SU-DHL-6 (cell line): ENCODE results near the gene KLK2.
"Not testable (repeated sequence)": the region's sequence is repeated elsewhere in the genome, so short reads cannot be mapped to it uniquely, and the experiment has no call there.

Experiments used
- H2AFZ ChIP-seq: fragments of 200-600 bp; sonication (generic); 2 replicates; pipeline ENCODE4 v1.6.1; 2014; ENCODE audit warnings: low read depth, mild to moderate bottlenecking, moderate library complexity, mixed read lengths, antibody characterized with exemption, low read length; ENCODE audit not compliant: severe bottlenecking
- H3F3A ChIP-seq: fragments of 200-600 bp; shearing (Covaris generic); 2 replicates; pipeline ENCODE4 v1.6.0; 2016; ENCODE audit warnings: antibody characterized with exemption, mild to moderate bottlenecking; ENCODE audit not compliant: insufficient read depth
- H3K27ac ChIP-seq: fragments of 200-600 bp; sonication (generic); 2 replicates; pipeline ENCODE4 v1.5.1; 2016; ENCODE audit warnings: low read depth, mild to moderate bottlenecking, low read length, moderate library complexity, mixed read lengths
- H3K27me3 ChIP-seq: fragments of 200-600 bp; sonication (generic), shearing (Covaris generic); 2 replicates; pipeline ENCODE4 v1.6.0; 2014; ENCODE audit warnings: mild to moderate bottlenecking, low read length
- H3K36me3 ChIP-seq: fragments of 200-600 bp; sonication (generic); 2 replicates; pipeline ENCODE4 v1.6.1; 2014; ENCODE audit warnings: mild to moderate bottlenecking, low read length, mixed read lengths
- H3K4me2 ChIP-seq: fragments of 300-600, 200-600 bp; shearing (Covaris generic), sonication (generic); 2 replicates; pipeline ENCODE4 v1.6.0; 2014; ENCODE audit warnings: low read length, low read depth, mild to moderate bottlenecking; ENCODE audit not compliant: poor library complexity, severe bottlenecking
- H3K4me3 ChIP-seq: fragments of 200-600 bp; sonication (generic); 2 replicates; pipeline ENCODE4 v1.5.1; 2014; ENCODE audit warnings: antibody characterized with exemption, low read length, mild to moderate bottlenecking, mixed read lengths; ENCODE audit not compliant: insufficient read depth, poor library complexity, severe bottlenecking
- H3K79me2 ChIP-seq: fragments of 200-600 bp; sonication (generic); 2 replicates; pipeline ENCODE4 v1.6.1; 2014; ENCODE audit warnings: mild to moderate bottlenecking, low read length, moderate library complexity; ENCODE audit not compliant: insufficient read depth
- H3K9ac ChIP-seq: fragments of 200-600 bp; sonication (generic); 2 replicates; pipeline ENCODE4 v1.7.0; 2014; ENCODE audit warnings: mild to moderate bottlenecking, low read length
- H3K9me2 ChIP-seq: fragments of 200-600 bp; sonication (generic); replicated peaks from 2 replicates; pipeline ENCODE4 v1.6.1; 2014; ENCODE audit warnings: low read length; ENCODE audit not compliant: insufficient read depth
- H3K9me3 ChIP-seq: fragments of 200-600 bp; sonication (generic); 2 replicates; pipeline ENCODE4 v1.6.1; 2014; ENCODE audit warnings: low read length, mixed read lengths; ENCODE audit not compliant: insufficient read depth
- H4K20me1 ChIP-seq: fragments of 200-600 bp; sonication (generic); 2 replicates; pipeline ENCODE4 v1.6.1; 2014; ENCODE audit warnings: low read depth, mild to moderate bottlenecking, antibody characterized with exemption, low read length, moderate library complexity, mixed read lengths
- CTCF ChIP-seq: fragments of 200-600 bp; sonication (generic); IDR thresholded peaks from one replicate; pipeline ENCODE4 v1.5.1; 2017; ENCODE audit warnings: antibody characterized with exemption, mild to moderate bottlenecking, low read length, moderate library complexity; ENCODE audit not compliant: insufficient read depth, poor library complexity, severe bottlenecking
- EZH2phosphoT487 ChIP-seq: fragments of 200-600 bp; sonication (generic), shearing (Covaris generic); conservative IDR thresholded peaks from 2 replicates; pipeline ENCODE4 v1.6.1; 2018; ENCODE audit warnings: mild to moderate bottlenecking, antibody characterized with exemption, low read length, moderate library complexity, mixed read lengths

The KLK2 gene

GRCh38 chr19:50893047-50893736 is 20.0 kb downstream of the KLK2 start:
- no peak overlapping the region for H3K27ac ChIP-seq
- H3K36me3 ChIP-seq, result no peaks in the 10 kb centered on the region
- no peaks in the 10 kb centered on the region for H3K9me3 ChIP-seq
- H4K20me1 ChIP-seq, result no peaks in the 10 kb centered on the region
- no peak overlapping the region for H3K4me2 ChIP-seq
- TF ChIP-seq EZH2phosphoT487 (no peak), CTCF (no peak)
- no peak overlapping the region for H3K4me3 ChIP-seq
- H2AFZ ChIP-seq, result no peak overlapping the region
- H3F3A ChIP-seq, result no peaks in the 10 kb centered on the region
- no peaks in the 10 kb centered on the region for H3K9me2 ChIP-seq
- H3K9ac ChIP-seq, result no peak overlapping the region
- H3K27me3 ChIP-seq, result no peaks in the 10 kb centered on the region
- no peaks in the 10 kb centered on the region for H3K79me2 ChIP-seq

GRCh38 chr19:50894478-50895356 is 21.5 kb downstream of the KLK2 start:
- Histone ChIP-seq H2AFZ (no peak overlapping the region), H3K9ac (no peak overlapping the region), H3F3A (no peaks in the 10 kb centered on the region), H3K79me2 (no peaks in the 10 kb centered on the region), H3K9me3 (no peaks in the 10 kb centered on the region), H4K20me1 (no peaks in the 10 kb centered on the region), H3K27me3 (no peaks in the 10 kb centered on the region), H3K36me3 (no peaks in the 10 kb centered on the region), H3K4me3 (no peak overlapping the region), H3K9me2 (no peaks in the 10 kb centered on the region), H3K27ac (no peak overlapping the region), H3K4me2 (no peak overlapping the region)
- TF ChIP-seq EZH2phosphoT487 (no peak), CTCF (no peak)

- not testable (repeated sequence) for H2AFZ ChIP-seq, H3K9me2 ChIP-seq, H4K20me1 ChIP-seq, H3F3A ChIP-seq, H3K27me3 ChIP-seq, H3K36me3 ChIP-seq, H3K9me3 ChIP-seq, H3K4me3 ChIP-seq, H3K27ac ChIP-seq, H3K79me2 ChIP-seq, H3K4me2 ChIP-seq, H3K9ac ChIP-seq
Observed at GRCh38 chr19:50896089-50896590, 22.9 kb downstream of the KLK2 start.
